ENCODE measurements around the gene AFG3L2.

GRCh38 chr18:12399231-12399630 lies 22.2 kb upstream of the AFG3L2 start:
- TF ChIP-seq CTCF (IDR thresholded peaks at IDR 0.05) (no peak), POLR2A (IDR thresholded peaks at IDR 0.05) (no peak)

Measured in adrenal gland (tissue), 5 donors.